Tibial artery (tissue), 4 donors: ENCODE data around the gene PAX5.

Experiments
- DNase-seq, 2 donors: peaks; one replicate each; pipeline ENCODE4 v3.0.0-alpha.2; 2019
- H3K27ac ChIP-seq, 2 donors: fragments of 200-600 bp; sonication (generic) in 1 of 2; 1 replicate in 1 of 2; 2 replicates in 1 of 2; pipeline ENCODE4 v1.5.1; 2018 to 2019; ENCODE audit warnings: mild to moderate bottlenecking in 1 of 2
- H3K27me3 ChIP-seq, 2 donors: fragments of 200-600 bp; sonication (generic) in 1 of 2; one replicate each; pipeline versions ENCODE4 v1.5.1 to v1.6.0; 2016 to 2019
- H3K36me3 ChIP-seq, 3 donors: fragments of 200-600 bp; sonication (generic) in 2 of 3; one replicate each; pipeline ENCODE4 v1.5.1; 2016 to 2019; ENCODE audit warnings: mild to moderate bottlenecking in 2 of 3
- H3K4me1 ChIP-seq, 4 donors: fragments of 200-600 bp; sonication (generic) in 2 of 4; 1 replicate in 3 of 4; 2 replicates in 1 of 4; pipeline ENCODE4 v1.5.1; 2016 to 2019
- H3K4me3 ChIP-seq, 2 donors: fragments of 200-600 bp; sonication (generic) in 1 of 2; 1 replicate in 1 of 2; 2 replicates in 1 of 2; pipeline ENCODE4 v1.5.1; 2018 to 2019; ENCODE audit warnings: mild to moderate bottlenecking in 2 of 2
- H3K9me3 ChIP-seq, 3 donors: fragments of 200-600 bp; sonication (generic) in 1 of 3; one replicate each; pipeline ENCODE4 v1.5.1; 2016 to 2019
- intact Hi-C: fragments of 100-400 bp; cut with DNase I; formaldehyde crosslinking; loops from one replicate; pipeline ENCODE4 v1.15.0; 2023; ENCODE audit warnings: low total_unique reads
- TF ChIP-seq, protein P1 (sequence below), 2 experiments: fragments of 200-600 bp in 1 of 2; fragments of 450-650 bp in 1 of 2; IDR thresholded peaks; one replicate each; pipeline ENCODE4 v1.5.1; 2017 to 2019; ENCODE audit warnings: antibody characterized with exemption in 2 of 2, mild to moderate bottlenecking in 1 of 2, moderate library complexity in 1 of 2

The PAX5 gene

GRCh38 chr9:36794461-36794860, 239.6 kb downstream of the PAX5 start:
- TF ChIP-seq, protein P1, sequence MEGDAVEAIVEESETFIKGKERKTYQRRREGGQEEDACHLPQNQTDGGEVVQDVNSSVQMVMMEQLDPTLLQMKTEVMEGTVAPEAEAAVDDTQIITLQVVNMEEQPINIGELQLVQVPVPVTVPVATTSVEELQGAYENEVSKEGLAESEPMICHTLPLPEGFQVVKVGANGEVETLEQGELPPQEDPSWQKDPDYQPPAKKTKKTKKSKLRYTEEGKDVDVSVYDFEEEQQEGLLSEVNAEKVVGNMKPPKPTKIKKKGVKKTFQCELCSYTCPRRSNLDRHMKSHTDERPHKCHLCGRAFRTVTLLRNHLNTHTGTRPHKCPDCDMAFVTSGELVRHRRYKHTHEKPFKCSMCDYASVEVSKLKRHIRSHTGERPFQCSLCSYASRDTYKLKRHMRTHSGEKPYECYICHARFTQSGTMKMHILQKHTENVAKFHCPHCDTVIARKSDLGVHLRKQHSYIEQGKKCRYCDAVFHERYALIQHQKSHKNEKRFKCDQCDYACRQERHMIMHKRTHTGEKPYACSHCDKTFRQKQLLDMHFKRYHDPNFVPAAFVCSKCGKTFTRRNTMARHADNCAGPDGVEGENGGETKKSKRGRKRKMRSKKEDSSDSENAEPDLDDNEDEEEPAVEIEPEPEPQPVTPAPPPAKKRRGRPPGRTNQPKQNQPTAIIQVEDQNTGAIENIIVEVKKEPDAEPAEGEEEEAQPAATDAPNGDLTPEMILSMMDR (IDR thresholded peaks at IDR 0.05) = no peak
- Histone ChIP-seq H3K27me3 (no peaks in the 10 kb centered on the region), H3K36me3 (no peaks in the 10 kb centered on the region), H3K4me1 (no peaks in the 10 kb centered on the region), H3K27ac (no peak overlapping the region), H3K9me3 (peaks cover 0 to 11% (median 0%) of the 10 kb centered on the region in 3 donors), H3K4me3 (no peak overlapping the region)
- intact Hi-C loops = no loop called here
- no peak for DNase-seq

- TF ChIP-seq, protein P1 (IDR thresholded peaks at IDR 0.05) = no peak
- intact Hi-C loops = no loop called here
- peaks cover 0 to 11% (median 0%) of the 10 kb centered on the region in 3 donors for H3K9me3 ChIP-seq
- H3K36me3 ChIP-seq = no peaks in the 10 kb centered on the region
- no peaks in the 10 kb centered on the region for H3K27me3 ChIP-seq
- DNase-seq = no peak
- no peaks in the 10 kb centered on the region for H3K4me1 ChIP-seq
- no peak overlapping the region for H3K4me3 ChIP-seq
- H3K27ac ChIP-seq = no peak overlapping the region
These were observed 240.8 kb downstream of the PAX5 start for GRCh38 chr9:36793277-36793676.

DNA sequence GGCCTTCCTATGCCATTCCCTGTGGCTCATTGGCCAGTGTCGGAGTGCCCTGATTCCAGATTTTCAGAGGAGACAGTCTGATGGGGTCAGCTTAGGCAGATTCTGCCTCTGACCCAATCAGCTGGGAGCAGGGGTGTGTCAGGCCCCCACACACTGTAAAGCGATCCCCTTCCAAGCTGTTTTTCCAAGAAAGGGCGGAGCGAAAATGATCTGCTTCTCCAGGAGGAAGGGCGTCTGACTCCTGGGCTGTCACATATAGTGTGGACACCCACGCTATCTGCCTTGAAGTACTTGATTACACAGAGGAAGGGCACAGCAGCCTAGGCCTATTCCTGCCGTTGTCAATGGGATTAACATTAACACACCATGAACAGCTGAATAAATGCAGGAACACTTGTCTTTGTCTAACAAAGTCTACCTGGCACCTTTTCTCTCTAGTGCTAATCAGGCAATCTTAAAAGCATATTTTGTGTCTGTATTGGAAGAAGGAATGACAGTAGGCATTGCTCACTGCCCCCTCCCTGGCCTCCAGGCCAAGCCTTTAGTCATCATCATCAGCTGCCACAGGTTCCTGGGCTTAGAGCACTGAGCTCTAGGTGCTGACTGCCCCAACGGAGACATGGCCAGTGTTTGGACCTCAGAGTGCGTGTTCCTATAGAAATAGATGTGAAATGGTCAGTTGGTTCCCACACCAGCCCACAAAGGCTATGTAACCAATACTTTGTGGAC, 242.7 kb downstream of the PAX5 start:
- intact Hi-C loops = no loop called here
- H3K27ac ChIP-seq = no peak overlapping the region
- no peak overlapping the region for H3K4me3 ChIP-seq
- DNase-seq = no peak
- no peaks in the 10 kb centered on the region for H3K36me3 ChIP-seq
- no peaks in the 10 kb centered on the region for H3K4me1 ChIP-seq
- H3K9me3 ChIP-seq = peaks cover 0 to 11% (median 0%) of the 10 kb centered on the region in 3 donors
- no peaks in the 10 kb centered on the region for H3K27me3 ChIP-seq
- TF ChIP-seq, protein P1 (IDR thresholded peaks at IDR 0.05) = no peak

- H3K9me3 ChIP-seq = peaks cover 0 to 11% (median 0%) of the 10 kb centered on the region in 3 donors
- no peaks in the 10 kb centered on the region for H3K4me1 ChIP-seq
- no peaks in the 10 kb centered on the region for H3K36me3 ChIP-seq
- no peak overlapping the region for H3K4me3 ChIP-seq
- DNase-seq = no peak
- no peaks in the 10 kb centered on the region for H3K27me3 ChIP-seq
- H3K27ac ChIP-seq = no peak overlapping the region
- intact Hi-C loops = no loop called here
- TF ChIP-seq, protein P1 (IDR thresholded peaks at IDR 0.05) = no peak
These were observed 244.2 kb downstream of the PAX5 start for GRCh38 chr9:36789886-36790285.

- DNase-seq = no peak
- TF ChIP-seq, protein P1 (IDR thresholded peaks at IDR 0.05) = no peak
- no peak overlapping the region for H3K4me3 ChIP-seq
- no peaks in the 10 kb centered on the region for H3K36me3 ChIP-seq
- no peaks in the 10 kb centered on the region for H3K4me1 ChIP-seq
- H3K27ac ChIP-seq = no peak overlapping the region
- intact Hi-C loops = no loop called here
- peaks cover 0 to 5% (median 0%) of the 10 kb centered on the region in 3 donors for H3K9me3 ChIP-seq
- peaks cover 0 to 10% of the 10 kb centered on the region in 2 donors for H3K27me3 ChIP-seq
These were observed 245.5 kb downstream of the PAX5 start for GRCh38 chr9:36788534-36788933.
